Thymus (tissue), 11 donors: ENCODE results near the gene TRIM2. TPM values are rescaled to one million over a fixed set of nuclear protein-coding genes. Genes with fewer than 3 reads are reported as not detected.
A peak's percentile ranks its signal among the peaks of the same experiment; 100 is the strongest.

Experiments
- DNase-seq, 9 donors: peaks; one replicate each; pipeline ENCODE4 v3.0.0-alpha.2; 2013; ENCODE audit warnings: low spot score in 9 of 9, low read depth in 6 of 9, missing footprints in 1 of 9
- H3K27ac ChIP-seq, 2 donors: one replicate each; pipeline ENCODE4 v1.5.1; 2013; ENCODE audit warnings: control low read depth in 1 of 2, low read depth in 1 of 2, low read length in 1 of 2, mild to moderate bottlenecking in 1 of 2, moderate library complexity in 1 of 2
- H3K27me3 ChIP-seq, 2 donors: one replicate each; pipeline ENCODE4 v1.5.1; 2013; ENCODE audit warnings: low read length in 1 of 2; ENCODE audit not compliant: control insufficient read depth in 2 of 2, insufficient read depth in 1 of 2
- H3K36me3 ChIP-seq, 2 donors: one replicate each; pipeline ENCODE4 v1.5.1; 2013; ENCODE audit warnings: low read length in 1 of 2, mild to moderate bottlenecking in 1 of 2, moderate library complexity in 1 of 2; ENCODE audit not compliant: control insufficient read depth in 2 of 2, insufficient read depth in 2 of 2
- H3K4me1 ChIP-seq, 2 donors: one replicate each; pipeline ENCODE4 v1.5.1; 2013; ENCODE audit warnings: low read length in 2 of 2; ENCODE audit not compliant: control insufficient read depth in 2 of 2, insufficient read depth in 2 of 2
- H3K4me3 ChIP-seq, 2 donors: one replicate each; pipeline ENCODE4 v1.5.1; 2013; ENCODE audit warnings: low read length in 2 of 2, control low read depth in 1 of 2, mild to moderate bottlenecking in 1 of 2
- H3K9me3 ChIP-seq, 2 donors: one replicate each; pipeline ENCODE4 v1.5.1; 2013; ENCODE audit warnings: low read length in 1 of 2, mild to moderate bottlenecking in 1 of 2; ENCODE audit not compliant: control insufficient read depth in 2 of 2, insufficient read depth in 1 of 2
- WGBS: extraction: QIAGEN DNeasy Blood & Tissue Kit; methylation state at CpG from one replicate; pipeline ENCODE4 v1.1.7; 2013; 5-methylcytosine and 5-hydroxymethylcytosine counted together
- polyA plus RNA-seq: library from polyadenylated mRNA; stranded (reverse); fragments of 200-250 nt; gene quantifications from one replicate; pipeline ENCODE4 v1.2.3, GENCODE V29; 2013
- total RNA-seq: library from RNA; stranded (reverse); fragments of 120-200 nt; gene quantifications from one replicate; pipeline ENCODE4 v1.2.4, GENCODE V29; 2013
- donor health status: healthy.

TRIM2 gene
- total and polyA plus RNA-seq, 2 donors: 5.0 to 5.3 TPM

DNA sequence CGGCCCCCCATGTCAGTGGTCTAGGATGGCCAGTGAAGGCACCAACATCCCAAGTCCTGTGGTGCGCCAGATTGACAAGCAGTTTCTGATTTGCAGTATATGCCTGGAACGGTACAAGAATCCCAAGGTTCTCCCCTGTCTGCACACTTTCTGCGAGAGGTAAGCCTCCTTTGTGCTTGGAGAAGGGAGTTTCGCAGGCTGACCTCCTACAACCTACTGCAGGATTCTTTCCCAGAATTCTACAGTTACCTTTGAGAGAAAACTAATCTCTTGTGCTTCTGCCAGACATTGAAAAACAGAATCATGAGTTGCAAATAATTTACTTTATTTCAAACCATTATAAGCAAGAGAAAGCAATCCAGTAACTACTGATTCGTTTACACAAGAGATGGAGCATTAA is 66.1 kb downstream of the TRIM2 start:
- H3K27ac ChIP-seq: no peak overlapping the region

DNA sequence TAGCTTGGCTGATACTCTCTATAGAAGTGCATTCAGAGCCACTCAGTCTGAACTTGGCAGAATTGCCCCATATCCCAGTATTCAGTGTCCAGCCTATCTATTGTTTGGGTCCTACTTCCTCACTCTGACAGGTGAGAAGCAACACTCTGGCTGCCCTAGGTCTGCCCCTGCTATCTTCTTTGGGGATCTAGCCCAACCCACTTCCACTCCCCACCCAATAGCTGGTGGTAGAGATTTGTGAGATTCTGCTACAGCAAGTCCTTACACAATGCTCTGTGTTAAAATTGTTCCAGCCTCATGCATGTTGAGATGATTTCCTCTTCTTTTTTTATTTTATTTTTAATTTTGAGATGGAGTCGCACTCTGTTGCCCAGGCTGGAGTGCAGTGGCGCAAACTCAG is 67.6 kb downstream of the TRIM2 start:
- WGBS: 98% methylated on average over 2 of the region's 2 CpGs

More for the DNA sequence above, 66.1 kb downstream of the TRIM2 start:
- Histone ChIP-seq H3K27me3 (no peaks in the 10 kb centered on the region), H3K4me3 (no peak overlapping the region), H3K36me3 (no peaks in the 10 kb centered on the region), H3K4me1 (no peaks in the 10 kb centered on the region), H3K9me3 (no peaks in the 10 kb centered on the region)
- WGBS: 97% methylated on average over 6 of the region's 6 CpGs
- DNase-seq: no peak

DNA sequence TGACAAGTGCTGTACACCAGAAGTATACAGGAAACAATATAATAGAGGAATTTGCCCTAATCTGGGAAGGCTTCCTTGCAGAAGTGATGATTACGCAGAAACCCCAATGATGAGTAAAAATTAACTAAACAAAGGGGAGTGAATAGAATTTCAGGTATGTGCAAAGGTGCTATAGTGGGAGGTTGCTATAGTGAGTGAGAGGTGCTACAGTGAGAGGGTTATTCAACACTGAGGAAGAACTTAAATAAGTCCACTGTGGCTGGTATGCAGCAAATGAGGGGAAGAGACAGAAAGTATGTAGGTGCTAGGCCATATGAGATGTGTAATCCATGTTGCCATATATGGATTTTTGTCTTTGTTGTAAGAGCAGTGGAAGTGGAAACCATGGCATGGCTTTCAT is 69.5 kb downstream of the TRIM2 start:
- 98% methylated on average over 1 of the region's 1 CpG for WGBS
- Histone ChIP-seq H3K4me1 (peaks cover 0 to 5% of the 10 kb centered on the region in 2 donors), H3K4me3 (no peak overlapping the region), H3K9me3 (no peaks in the 10 kb centered on the region), H3K36me3 (no peaks in the 10 kb centered on the region), H3K27ac (no peak overlapping the region), H3K27me3 (no peaks in the 10 kb centered on the region)
- DNase-seq: no peak

More for the DNA sequence above, 67.6 kb downstream of the TRIM2 start:
- H3K9me3 ChIP-seq: no peaks in the 10 kb centered on the region
- H3K4me3 ChIP-seq: no peak overlapping the region
- peak in 2 of 9 donors; percentile 25 to 35 for DNase-seq
- no peaks in the 10 kb centered on the region for H3K27me3 ChIP-seq
- H3K36me3 ChIP-seq: no peaks in the 10 kb centered on the region
- no peak overlapping the region for H3K27ac ChIP-seq
- no peaks in the 10 kb centered on the region for H3K4me1 ChIP-seq

DNA sequence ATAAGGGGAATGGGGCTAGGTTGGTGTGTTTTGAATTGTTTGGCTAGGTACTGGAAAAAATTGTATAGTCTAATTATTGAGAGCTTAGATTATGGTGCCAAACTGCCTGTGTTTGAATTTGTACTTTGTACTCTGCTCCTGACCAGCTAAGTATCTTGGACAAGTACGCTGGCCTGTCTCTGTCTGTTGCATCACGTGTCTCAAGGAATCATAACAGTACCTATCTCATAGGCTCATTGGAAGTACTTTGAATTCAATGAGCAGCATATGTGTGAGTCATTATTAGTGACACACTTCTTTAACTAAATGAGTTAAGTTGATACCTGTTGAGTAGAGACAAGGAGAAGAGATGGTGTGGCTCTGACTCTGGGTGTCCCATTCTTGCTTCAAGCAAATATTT is 70.7 kb downstream of the TRIM2 start:
- Histone ChIP-seq H3K9me3 (no peaks in the 10 kb centered on the region), H3K4me1 (peaks cover 0 to 5% of the 10 kb centered on the region in 2 donors), H3K27ac (no peak overlapping the region), H3K27me3 (no peaks in the 10 kb centered on the region), H3K4me3 (no peak overlapping the region), H3K36me3 (no peaks in the 10 kb centered on the region)
- WGBS: 100% methylated on average over 2 of the region's 2 CpGs
- no peak for DNase-seq

DNA sequence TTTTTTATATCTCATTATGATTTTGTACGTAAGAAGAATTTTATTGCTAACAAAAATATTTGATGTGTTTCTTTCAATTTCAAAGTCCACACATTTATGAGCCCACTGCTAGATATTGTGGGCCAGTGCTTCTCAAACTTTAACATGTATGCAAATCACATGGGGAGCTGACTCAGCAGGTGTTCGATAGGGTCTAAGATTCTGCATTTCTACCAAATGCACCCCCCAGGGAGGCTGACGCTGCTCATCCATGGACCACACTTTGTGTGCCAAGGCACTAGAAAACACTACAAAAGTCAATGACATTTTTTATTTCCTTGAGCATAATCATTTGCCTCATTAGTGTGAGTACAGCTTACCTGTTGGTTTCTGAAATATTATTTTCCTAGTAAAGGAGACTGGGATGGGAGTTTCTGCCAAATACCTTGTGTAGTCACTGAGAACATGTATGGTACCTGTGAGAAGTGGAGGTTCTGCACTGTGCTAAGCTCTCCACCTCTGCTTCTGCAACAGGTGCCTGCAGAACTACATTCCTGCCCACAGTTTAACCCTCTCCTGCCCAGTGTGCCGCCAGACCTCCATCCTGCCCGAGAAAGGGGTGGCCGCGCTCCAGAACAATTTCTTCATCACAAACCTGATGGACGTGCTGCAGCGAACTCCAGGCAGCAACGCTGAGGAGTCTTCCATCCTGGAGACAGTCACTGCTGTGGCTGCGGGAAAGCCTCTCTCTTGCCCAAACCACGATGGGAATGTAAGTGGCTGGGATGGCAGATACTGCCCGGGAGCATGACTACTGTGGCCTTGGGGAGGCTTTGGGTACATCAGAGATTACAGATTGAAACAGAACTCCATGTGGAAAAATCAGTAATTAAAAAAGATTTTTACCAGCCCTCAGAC is 71.4 kb downstream of the TRIM2 start:
- no peaks in the 10 kb centered on the region for H3K9me3 ChIP-seq
- H3K27me3 ChIP-seq: no peaks in the 10 kb centered on the region
- no peaks in the 10 kb centered on the region for H3K36me3 ChIP-seq
- no peak overlapping the region for H3K4me3 ChIP-seq
- 97% methylated on average over 13 of the region's 13 CpGs for WGBS
- no peak overlapping the region for H3K27ac ChIP-seq
- H3K4me1 ChIP-seq: peaks cover 0 to 5% of the 10 kb centered on the region in 2 donors
- DNase-seq: no peak

DNA sequence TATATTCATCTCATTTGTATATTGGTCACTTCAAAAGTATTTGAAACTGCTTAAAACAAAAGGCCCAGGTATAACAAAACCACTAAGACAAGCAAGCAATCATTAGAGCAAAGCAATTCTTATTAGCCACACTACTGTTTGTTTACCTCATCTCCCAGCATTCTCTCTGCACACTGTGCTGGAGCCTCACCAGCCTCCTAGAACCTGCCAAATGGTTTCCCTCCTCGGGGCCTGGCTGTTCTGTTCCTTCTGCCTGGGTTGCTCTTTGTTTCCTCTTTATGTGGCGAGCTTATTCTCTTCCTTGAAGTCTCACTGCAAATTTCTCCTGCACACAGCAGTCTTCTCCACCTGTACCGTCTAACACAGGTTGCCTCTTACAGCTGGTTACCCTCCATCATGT is 72.7 kb downstream of the TRIM2 start:
- H3K9me3 ChIP-seq: no peaks in the 10 kb centered on the region
- 37% methylated on average over 3 of the region's 3 CpGs for WGBS
- peak overlapping the region in 1 of 2 donors; percentile 55 for H3K27ac ChIP-seq
- no peak overlapping the region for H3K4me3 ChIP-seq
- H3K4me1 ChIP-seq: peaks cover 0 to 5% of the 10 kb centered on the region in 2 donors
- no peaks in the 10 kb centered on the region for H3K27me3 ChIP-seq
- H3K36me3 ChIP-seq: no peaks in the 10 kb centered on the region
- peak in 2 of 9 donors; percentile 17 to 47 for DNase-seq

DNA sequence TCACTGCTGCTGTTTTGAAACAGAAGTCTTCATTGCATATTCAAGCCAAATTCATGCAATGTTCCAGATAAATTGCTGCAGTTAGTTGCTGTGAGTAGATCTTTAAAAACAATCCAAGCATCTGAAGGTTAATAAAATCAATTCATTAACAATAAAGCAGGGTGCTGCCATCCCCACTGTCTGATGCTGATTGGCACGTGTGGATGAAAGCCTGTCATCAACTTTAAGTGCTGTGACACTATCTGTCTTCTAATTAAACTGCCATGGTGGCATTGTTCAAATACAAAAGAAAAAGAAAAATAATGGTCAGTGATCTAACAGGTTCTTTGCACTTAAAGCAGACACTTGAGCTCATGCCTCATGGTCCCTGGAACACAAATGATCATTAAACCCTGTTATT is 77.2 kb downstream of the TRIM2 start:
- WGBS: 96% methylated on average over 1 of the region's 1 CpG
- no peak for DNase-seq
- Histone ChIP-seq H3K27me3 (no peaks in the 10 kb centered on the region), H3K4me3 (no peak overlapping the region), H3K9me3 (peaks cover 0 to 6% of the 10 kb centered on the region in 2 donors), H3K27ac (no peak overlapping the region), H3K36me3 (no peaks in the 10 kb centered on the region), H3K4me1 (peaks cover 0 to 5% of the 10 kb centered on the region in 2 donors)

DNA sequence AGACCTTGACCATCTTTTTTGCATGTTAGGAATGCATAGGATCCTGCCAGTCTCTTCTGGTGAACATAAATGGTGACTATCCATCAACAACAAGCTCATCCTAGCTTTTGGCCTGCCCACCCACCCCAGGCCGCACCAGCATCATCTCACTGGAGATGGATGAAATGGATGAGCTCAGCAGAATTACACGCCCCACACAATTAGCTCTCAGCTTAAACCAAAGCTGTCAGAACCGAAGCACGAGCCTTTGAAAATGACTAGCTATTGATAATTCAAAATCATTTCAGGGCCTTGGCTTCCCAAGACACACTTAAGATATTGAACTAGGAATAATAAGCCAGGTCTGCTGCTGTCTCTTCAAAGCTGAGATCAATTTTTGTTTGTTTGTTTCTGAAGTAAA is 77.8 kb downstream of the TRIM2 start:
- over 99% methylated on average over 4 of the region's 4 CpGs for WGBS
- no peak for DNase-seq
- no peak overlapping the region for H3K27ac ChIP-seq

DNA sequence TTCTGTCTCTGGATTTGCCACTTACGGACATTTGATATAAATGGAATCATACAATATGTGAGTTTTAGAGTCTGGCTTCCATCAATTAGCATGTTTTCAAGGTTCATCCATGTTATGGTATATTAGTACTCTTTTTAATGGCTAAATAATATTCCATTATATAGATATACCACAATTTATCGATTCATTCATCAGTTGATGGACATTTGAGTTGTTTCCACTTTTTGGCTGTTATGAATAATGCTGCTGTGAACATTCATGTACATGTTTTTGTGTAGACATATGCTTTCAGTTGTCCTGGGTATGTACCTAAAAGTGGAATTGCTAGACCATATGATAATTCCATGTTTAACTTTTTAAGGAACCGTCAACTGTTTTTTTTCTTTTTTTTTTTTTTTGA is 79.0 kb downstream of the TRIM2 start:
- no peak overlapping the region for H3K4me3 ChIP-seq
- H3K27ac ChIP-seq: no peak overlapping the region
- no peaks in the 10 kb centered on the region for H3K4me1 ChIP-seq
- no peaks in the 10 kb centered on the region for H3K27me3 ChIP-seq
- 97% methylated on average over 3 of the region's 3 CpGs for WGBS
- peaks cover 0 to 9% of the 10 kb centered on the region in 2 donors for H3K9me3 ChIP-seq
- H3K36me3 ChIP-seq: no peaks in the 10 kb centered on the region
- DNase-seq: no peak

More for the DNA sequence above, 77.8 kb downstream of the TRIM2 start:
- Histone ChIP-seq H3K27me3 (no peaks in the 10 kb centered on the region), H3K4me3 (no peak overlapping the region), H3K9me3 (peaks cover 0 to 6% of the 10 kb centered on the region in 2 donors), H3K4me1 (peaks cover 0 to 3% of the 10 kb centered on the region in 2 donors), H3K36me3 (no peaks in the 10 kb centered on the region)
